GM23248 (cell line): ENCODE data around the gene NEXN.

Experiments used
- EZH2 ChIP-seq: fragments of 200-600 bp; sonication (generic); IDR thresholded peaks from 2 replicates; pipeline ENCODE4 v1.6.1; 2018; ENCODE audit warnings: antibody characterized with exemption, mild to moderate bottlenecking; ENCODE audit not compliant: insufficient read depth, poor library complexity, severe bottlenecking
- EZH2phosphoT487 ChIP-seq: fragments of 200-600 bp; sonication (generic); IDR thresholded peaks from 2 replicates; pipeline ENCODE4 v1.6.1; 2018; ENCODE audit warnings: antibody characterized with exemption, moderate library complexity, mild to moderate bottlenecking, low read depth; ENCODE audit not compliant: insufficient read depth

DNA sequence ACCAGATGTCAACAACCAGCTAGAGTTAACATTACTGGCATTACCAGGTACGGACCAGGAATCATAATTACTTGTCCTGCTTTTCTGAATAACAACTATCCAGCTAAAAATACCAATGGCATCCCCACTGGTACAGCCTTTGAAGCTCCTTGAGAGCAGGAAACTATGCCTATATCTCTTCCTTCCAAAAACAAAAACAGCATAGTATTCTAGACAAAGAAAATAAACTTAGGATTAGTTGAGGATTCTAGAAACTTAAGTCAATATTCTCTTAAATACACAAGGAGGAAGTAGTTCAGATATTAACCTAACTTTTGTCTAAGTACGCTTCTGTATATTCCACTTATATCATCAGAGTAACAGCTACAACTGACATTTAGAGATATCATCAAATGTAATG lies 87.5 kb downstream of the NEXN start:
- TF ChIP-seq EZH2 = no peak
- no peak for TF ChIP-seq EZH2phosphoT487
